H1 (cell line): ENCODE data around the gene ANXA9. TPM values are rescaled to one million over a fixed set of nuclear protein-coding genes. Genes with fewer than 3 reads are reported as not detected.

ENCODE experiments used
- BRCA1 ChIP-seq: IDR thresholded peaks from 2 replicates; pipeline ENCODE4 v1.6.1; 2012; ENCODE audit warnings: low read depth, low read length, improper control_type of control experiment
- CEBPB ChIP-seq: IDR thresholded peaks from 2 replicates; pipeline ENCODE4 v1.6.1; 2012; ENCODE audit warnings: low read depth, low read length
- JUN ChIP-seq: IDR thresholded peaks from 2 replicates; pipeline ENCODE4 v1.6.1; 2011; ENCODE audit warnings: low read depth, mild to moderate bottlenecking, improper control_type of control experiment, low read length
- RNF2 ChIP-seq: fragments of 200-900, 300-1000 bp; sonication (generic); IDR thresholded peaks from 2 replicates; pipeline ENCODE4 v1.7.1; 2016; ENCODE audit warnings: borderline replicate concordance, low read depth, mild to moderate bottlenecking, antibody characterized with exemption, low read length; ENCODE audit not compliant: poor library complexity, severe bottlenecking; ENCODE audit errors: missing control alignments
- SAP30 ChIP-seq: fragments of 300-600 bp; sonication (generic); IDR thresholded peaks from 2 replicates; pipeline ENCODE4 v1.7.1; 2012; ENCODE audit warnings: low read length, moderate library complexity, mild to moderate bottlenecking, inconsistent platforms; ENCODE audit not compliant: insufficient read depth, insufficient replicate concordance
- SP2 ChIP-seq: IDR thresholded peaks from 2 replicates; pipeline ENCODE4 v1.6.1; 2012; ENCODE audit warnings: mild to moderate bottlenecking, low read length, inconsistent platforms
- SRF ChIP-seq: IDR thresholded peaks from 2 replicates; pipeline ENCODE4 v1.6.1; 2011; ENCODE audit warnings: mild to moderate bottlenecking, low read depth, low read length, moderate library complexity
- polyA plus RNA-seq, 7 experiments: library from polyadenylated mRNA; depleted of rRNA in 3 of 7; stranded (reverse) in 5 of 7; unstranded in 2 of 7; fragments of >200 nt in 5 of 7; fragments of 200-250 nt in 2 of 7; gene quantifications; 1 replicate in 5 of 7; 2 replicates in 1 of 7; 4 replicates in 1 of 7; pipeline versions ENCODE4 v1.2.1 to v1.2.3, GENCODE V29; 2011 to 2013; ENCODE audit warnings: missing spikeins in 2 of 7, mixed read lengths in 2 of 7
- total RNA-seq: library from RNA; stranded (reverse); fragmentation: NEBNext Ultra II Directional; extraction: Animal tissue kit (Norgen Biotek cat#: 25700); gene quantifications from 2 replicates; pipeline ENCODE4 v1.2.1, GENCODE V29; 2021

ANXA9 gene
- total and polyA plus RNA-seq, 2 of the 8 experiments (the other 6 are each of a cell fraction or from before 2014, with no cell fraction given) = 1.8 to 3.5 TPM

- TF ChIP-seq CEBPB (peak; percentile 92), SAP30 (peak; percentile 59), BRCA1 (no peak), SRF (no peak), RNF2 (no peak), JUN (no peak), SP2 (no peak)
Observed at GRCh38 chr1:150970808-150971582, 11.1 kb upstream of the ANXA9 start (continued).
